ENCODE measurements around the gene TSPYL2.

The TSPYL2 gene

DNA sequence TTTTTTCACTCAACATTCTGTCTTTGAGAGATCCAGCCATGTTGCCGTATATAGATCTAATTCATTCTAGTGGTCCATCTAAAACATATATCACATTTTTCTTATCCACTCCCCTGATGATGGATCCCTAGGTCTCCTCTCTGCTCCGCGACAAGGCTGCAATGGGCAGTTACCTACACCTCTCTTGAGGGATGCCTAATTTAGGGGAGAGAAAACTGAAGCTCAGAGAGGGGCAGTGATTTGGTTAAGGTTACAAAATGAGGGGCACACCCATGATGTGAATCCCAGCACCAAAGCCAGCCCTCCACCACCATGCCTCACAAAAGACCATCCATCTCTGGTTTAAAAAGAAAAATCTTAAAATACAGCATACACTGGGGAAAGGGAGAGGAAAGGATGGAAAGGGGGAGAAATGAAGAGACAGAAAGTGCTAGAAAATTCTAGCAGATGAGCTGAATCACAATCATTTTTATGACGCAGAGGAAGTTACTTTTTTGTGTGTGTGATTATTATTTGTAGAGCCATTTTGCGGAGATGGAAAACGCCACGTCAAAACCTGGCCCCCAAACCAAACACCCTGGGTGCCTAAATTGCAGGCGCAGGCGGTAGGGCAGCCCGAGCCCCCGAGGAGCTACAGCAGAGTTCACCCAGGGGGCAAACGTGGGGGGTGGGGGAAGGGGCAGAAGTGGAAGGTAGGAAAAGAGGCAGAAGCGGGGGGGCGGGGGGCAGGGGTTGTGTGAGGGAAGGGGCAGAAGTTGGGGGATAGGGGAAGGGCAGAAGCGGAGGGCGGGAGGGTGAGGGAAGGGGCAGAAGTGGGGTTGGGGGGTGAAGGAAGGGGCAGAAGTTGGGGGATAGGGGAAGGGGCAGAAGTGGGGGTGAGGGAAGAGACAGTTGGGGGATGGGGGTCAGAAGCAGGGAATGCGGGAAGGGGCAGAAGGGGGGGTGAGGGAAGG, 1.3 kb upstream of the TSPYL2 start:
- DNase-seq = peak in 1 of 3 experiments; percentile 39

DNA sequence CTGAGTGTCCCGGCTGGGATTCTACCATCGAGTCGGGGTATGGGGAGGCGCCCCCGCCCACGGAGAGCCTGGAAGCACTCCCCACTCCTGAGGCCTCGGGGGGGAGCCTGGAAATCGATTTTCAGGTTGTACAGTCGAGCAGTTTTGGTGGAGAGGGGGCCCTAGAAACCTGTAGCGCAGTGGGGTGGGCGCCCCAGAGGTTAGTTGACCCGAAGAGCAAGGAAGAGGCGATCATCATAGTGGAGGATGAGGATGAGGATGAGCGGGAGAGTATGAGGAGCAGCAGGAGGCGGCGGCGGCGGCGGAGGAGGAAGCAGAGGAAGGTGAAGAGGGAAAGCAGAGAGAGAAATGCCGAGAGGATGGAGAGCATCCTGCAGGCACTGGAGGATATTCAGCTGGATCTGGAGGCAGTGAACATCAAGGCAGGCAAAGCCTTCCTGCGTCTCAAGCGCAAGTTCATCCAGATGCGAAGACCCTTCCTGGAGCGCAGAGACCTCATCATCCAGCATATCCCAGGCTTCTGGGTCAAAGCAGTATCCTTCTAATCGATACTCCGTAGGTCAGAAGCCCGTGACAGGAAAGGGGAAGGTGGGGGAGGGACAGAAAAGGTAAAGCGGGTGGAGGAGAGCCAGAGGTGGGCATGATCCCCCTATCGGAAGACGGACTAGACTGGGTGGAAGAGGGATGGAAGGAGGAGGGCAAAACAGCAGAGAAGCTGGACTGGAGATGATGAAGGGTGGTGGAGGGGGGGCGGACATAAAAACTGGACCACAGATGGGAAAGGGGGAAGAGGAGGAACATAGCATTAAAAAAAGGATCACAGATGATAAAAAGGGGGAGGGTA, 828 bp downstream of the TSPYL2 start:
- DNase-seq = no peak

DNA sequence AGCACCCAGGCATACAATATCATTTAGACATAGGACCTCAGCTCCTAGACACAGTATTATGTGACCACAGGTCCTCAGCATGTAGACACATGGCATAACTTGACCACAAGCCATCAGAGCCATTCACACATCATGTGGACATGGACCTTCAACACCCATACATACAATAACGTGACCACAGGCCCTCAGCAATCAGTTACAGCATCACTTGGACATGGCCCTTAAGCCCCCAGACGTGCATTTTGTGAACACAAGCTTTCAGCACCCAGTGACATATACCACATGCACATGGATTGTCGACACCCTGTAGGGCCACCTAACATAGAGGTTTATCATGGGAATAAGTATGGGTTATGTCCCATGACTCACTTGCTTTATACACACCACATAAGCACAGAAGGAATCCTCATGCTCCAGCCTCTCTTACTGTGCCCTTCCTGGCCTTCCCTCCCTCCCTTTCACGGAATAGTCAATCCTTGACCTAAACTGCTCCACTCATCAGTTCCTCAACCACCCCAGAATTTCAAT, 1.9 kb downstream of the TSPYL2 start:
- no peak for DNase-seq

DNA sequence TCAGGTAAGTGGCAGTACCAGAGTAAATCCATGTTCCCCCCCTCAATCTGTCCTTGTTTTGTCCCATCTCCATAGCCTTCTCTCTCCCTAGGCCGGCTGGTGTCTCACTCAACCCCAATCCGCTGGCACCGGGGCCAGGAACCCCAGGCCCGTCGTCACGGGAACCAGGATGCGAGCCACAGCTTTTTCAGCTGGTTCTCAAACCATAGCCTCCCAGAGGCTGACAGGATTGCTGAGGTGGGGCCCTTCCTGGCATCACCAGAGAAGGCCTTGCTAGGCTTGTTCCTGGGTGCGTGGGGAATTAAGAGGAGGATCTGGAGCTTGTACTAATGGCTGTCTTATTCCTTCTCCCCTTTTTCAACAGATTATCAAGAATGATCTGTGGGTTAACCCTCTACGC, 2.7 kb downstream of the TSPYL2 start:
- no peak for DNase-seq

DNA sequence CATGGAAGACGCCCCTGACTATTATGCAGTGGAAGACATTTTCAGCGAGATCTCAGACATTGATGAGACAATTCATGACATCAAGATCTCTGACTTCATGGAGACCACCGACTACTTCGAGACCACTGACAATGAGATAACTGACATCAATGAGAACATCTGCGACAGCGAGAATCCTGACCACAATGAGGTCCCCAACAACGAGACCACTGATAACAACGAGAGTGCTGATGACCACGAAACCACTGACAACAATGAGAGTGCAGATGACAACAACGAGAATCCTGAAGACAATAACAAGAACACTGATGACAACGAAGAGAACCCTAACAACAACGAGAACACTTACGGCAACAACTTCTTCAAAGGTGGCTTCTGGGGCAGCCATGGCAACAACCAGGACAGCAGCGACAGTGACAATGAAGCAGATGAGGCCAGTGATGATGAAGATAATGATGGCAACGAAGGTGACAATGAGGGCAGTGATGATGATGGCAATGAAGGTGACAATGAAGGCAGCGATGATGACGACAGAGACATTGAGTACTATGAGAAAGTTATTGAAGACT, 3.6 kb downstream of the TSPYL2 start:
- DNase-seq = no peak

DNA sequence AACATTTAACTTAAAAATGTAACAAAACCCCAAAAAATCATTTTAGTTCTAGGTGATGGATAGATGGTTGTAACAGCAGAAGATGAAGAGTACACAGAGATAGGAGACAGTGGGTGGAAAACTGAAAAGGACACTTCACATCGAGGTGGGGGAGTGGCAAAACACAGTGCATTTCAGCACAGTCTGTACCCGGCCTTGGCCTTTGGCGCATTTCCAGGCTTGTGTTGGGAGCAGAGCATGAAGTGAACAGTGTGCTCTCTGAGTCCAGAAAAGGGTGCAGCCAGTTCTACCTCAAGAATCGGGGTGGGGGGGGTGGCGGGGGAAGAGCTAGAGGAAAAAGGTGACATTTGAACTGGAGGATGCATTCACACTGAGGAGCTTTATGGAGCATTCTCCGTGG, 4.3 kb downstream of the TSPYL2 start:
- no peak for DNase-seq

DNA sequence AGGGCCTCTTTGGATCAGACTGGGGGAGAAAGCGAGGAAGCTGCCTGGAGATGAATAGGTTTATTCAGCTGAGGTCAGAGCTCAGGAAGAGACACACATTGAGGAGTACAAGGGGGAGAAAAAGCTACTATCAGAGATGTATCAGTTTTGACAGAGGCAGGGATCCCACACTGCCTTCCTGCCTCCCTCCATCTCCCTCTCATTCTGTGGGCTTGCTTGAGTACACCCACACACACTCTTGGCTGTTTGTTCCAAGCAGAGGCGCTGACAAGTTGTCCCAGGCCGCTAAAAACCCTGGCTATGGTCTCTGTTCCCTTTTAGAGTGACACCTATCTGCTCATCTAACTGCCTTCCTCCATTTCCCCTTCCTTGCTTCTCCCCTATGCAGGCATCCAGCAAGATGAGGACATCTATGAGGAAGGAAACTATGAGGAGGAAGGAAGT, 5.2 kb downstream of the TSPYL2 start:
- DNase-seq = no peak

DNA sequence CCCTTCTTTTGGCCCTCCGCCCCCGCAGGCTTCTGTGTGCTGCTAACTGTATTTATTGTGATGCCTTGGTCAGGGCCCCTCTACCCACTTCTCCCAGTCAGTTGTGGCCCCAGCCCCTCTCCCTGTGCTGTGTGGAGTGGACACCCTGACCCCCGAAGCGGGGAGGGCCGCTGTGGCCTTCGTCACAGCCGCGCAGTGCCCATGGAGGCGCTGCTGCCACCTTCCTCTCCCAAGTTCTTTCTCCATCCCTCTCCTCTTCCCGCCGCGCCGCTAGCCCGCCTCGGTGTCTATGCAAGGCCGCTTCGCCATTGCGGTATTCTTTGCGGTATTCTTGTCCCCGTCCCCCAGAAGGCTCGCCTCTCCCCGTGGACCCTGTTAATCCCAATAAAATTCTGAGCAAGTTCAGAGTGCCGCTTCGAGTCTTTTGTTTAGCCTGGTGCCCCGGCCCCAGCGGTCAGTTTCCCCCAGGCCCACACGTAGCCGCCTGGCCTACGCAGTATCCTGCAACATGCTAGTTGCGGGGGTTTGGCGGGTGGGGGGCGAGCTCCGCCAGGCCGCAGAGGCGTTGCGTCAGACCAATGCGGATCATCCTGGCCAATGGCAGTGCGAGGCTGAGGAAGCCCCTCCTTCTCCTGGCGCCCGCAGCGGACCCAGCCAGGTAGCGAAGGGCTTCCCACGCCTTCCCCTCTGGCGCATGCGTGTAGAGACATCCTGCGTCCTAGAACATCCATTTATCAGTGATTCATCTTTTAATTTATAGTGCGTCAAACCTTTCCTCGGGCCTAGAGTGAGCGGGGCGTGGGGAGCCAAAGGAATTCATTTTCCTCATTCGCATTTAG, 6.2 kb downstream of the TSPYL2 start:
- peak; percentile 53 to 87 (median 71) for DNase-seq

DNA sequence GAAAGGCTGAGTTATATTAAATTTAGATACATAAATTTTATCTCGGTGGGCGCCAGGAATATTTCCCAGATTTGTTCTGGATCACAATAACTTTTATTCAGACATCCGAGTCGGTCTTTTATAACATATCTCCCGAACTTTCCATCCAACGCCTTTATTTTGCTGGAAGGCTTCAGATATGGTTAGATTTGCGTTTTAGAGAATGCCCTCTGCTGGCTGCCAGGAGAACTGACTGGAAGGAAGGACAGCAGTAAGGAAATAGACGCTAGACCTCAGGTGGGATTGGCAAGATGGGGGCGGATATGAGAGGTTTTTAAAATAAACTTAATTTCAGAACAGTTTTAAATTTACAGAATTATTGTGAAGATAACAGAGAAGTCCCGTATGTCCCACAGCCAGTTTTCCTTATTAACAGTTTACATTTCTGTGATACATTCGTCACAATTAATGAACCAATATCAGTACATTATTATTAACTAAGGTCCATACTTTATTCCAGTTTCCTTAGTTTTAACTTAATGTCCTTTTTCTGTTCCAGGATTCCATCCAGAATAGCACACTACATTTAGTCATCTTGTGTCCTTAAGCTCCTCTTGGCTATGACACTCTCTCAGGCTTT, 7.2 kb downstream of the TSPYL2 start:
- DNase-seq = peak; percentile 36 to 75 (median 44)

DNA sequence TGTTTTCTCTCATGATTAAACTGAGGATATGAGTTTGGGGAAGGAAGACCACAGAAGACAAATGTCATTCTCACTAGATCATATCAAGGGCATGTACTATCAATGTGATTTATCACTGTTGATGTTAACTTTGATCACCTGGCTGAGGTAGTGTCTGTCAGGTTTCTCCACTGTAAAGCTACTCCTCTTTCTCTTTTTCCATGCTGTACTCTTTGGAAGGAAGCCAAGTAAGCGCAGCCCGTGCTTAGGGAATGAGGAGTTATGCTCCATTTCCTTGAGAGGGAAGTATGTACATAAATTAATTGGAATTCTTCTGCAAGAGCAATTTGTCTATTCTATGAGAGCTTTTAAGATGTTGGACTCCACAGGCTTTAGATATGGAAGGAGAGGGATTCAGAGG, 7.8 kb downstream of the TSPYL2 start:
- peak in 1 of 3 experiments; percentile 16 for DNase-seq

DNA sequence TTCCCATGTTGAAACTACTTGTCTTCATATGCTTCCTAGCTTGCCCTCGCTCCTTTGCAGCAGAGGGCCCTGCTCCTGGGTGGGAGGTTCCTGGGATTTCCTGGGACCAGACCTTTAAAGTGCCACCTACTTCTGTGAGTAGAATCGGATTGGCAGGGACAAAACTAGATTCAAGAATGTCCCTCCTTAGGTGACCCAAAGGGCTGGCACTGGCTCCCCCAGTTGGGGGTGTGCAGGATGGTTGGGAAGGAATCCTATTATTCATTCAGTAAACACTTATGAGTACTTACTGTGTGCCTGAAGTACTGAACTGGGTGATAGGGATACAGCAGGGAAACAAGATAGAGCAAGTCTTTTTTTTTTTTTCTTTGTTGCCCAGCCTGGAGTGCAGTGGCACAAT, 9.2 kb downstream of the TSPYL2 start:
- DNase-seq = no peak

DNA sequence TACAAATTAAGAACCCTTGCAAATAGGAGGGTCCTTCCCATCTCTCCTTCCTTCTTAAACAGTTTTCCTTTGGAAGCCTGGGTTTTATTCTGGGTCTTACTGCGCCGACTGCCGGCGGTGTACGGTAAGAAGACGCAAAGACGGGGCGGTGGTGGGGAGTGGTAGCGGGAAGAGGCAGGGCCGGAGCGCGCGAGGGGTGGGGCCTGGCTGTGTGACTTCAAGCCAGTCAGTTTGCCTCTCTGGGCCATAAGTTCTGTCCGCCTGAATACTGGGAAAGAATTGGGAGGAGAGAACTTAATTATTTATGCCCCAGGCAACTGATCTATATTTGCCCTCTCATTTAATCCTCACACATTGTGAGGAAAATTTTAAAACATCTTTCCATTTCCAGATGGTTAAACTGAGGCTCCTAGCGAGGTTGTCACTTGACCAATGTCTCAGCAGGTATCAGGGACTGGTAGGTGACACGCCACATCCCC, 11.0 kb downstream of the TSPYL2 start:
- DNase-seq = peak; percentile 28 to 88 (median 79)

DNA sequence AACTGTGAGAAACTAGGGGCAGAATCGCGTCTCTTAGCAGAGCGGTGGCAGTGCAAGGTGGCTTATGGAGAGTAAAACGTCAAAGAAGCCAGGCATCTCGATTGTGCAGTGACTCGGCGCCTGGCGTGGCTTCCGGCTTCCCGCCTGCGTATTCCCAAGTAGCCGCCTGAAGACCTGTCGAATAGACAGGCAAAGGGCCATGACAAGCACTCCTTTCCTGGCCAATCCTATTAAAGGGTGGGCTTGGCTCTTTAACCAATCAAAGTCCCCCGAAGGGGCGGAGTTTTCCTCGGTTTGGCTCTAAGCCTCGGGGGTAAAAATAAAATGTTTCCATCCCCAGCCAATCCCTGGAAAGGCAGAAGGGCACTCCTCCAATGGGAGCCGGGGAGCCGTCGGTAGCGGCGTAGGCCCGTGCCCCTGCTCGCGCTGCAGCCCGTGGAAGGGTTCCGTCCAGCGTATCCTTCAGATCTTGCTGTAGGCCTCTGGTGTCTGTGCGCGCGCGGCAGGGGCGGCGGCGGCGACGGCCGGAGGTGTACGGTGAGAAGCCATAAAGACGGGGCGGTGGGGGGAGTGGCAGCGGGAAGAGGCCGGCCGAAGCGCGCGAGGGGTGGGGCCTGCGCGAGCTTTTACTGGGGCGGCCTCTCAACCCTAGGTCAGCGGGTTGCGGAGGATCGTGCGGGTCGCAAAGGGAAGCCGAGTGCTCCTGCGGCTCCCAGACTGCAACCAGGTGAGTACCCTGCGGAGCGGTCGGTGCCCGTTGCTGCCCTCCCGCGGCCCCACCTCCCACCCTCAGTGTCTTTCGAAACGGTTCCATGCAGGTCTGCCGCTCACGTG, 11.8 kb downstream of the TSPYL2 start, which contains the start of gene KANTR:
TSS of gene KANTR (plus strand) at position 395 of the 834 bp plus-strand sequence. CDS start 30,131 bp downstream, outside the sequence.
- peak; percentile 90 to 98 (median 94) for DNase-seq

DNA sequence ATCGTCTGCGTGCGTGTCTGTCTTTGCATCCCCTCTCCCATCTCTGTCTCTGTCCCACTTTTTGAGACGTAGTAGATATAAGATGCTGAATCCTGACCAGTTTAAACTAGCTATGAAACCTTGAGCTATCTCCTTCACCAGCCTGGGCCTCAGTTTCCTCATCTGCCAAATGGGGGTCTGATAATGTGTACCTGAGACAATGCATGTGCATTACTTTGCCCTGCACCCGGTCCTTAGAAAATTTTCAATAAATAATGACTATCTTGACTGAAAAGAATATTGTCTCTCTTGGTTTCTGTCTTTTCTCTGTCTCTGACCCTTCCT, 12.4 kb downstream of the TSPYL2 start:
- no peak for DNase-seq

DNA sequence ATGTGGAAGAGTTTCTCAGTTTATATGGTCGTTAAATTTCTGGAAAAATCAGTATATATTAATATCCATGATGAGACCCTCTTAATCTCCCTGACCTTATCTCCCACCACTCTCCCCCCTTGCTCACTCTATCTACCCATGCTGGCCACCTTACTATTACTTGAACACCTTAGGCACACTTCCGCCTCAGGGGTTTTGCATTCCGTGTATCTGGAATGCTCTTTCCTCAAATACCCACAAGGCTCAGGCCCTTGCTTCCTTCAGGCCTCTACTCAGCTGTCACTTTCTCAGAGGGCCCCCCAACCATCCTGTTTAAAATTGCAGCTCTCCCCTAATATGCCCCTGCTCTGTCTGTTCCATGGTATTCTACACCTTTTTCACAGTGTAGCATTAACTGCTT, 13.6 kb downstream of the TSPYL2 start:
- DNase-seq = no peak

DNA sequence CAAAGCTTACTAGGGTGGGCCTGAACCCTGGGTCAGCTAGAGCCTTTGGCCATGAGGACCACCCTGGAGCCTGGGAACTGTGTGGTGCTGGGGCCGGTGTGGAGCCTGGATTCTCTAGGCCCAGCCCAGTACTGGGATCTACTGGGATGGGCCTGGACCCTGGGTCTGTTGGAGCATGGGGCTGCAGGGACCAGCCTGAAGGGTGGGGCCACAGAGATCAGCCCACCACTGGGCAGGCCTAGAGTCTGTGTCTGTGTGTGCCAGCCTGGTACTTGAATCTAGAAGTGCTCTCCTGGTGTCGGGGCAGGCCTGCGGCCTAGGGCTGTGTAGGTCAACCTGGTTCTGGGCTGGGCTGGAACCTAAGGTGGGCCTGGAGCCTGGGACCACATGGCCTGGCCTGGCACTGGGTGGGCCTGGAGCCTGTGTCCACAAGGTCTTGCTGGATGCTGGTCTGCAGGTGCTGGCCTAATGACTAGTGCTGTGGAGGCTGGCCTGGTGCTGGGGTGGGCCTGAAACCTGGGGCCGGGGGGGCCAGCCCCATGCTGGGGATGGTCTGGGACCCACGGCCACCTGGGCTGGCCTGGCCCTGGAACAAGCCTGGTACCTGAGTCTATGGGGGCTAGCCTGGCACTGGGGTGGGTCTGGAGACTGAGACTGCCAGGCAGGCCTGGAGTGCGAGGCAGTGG, 32.8 kb downstream of the TSPYL2 start:
- no peak for DNase-seq

DNA sequence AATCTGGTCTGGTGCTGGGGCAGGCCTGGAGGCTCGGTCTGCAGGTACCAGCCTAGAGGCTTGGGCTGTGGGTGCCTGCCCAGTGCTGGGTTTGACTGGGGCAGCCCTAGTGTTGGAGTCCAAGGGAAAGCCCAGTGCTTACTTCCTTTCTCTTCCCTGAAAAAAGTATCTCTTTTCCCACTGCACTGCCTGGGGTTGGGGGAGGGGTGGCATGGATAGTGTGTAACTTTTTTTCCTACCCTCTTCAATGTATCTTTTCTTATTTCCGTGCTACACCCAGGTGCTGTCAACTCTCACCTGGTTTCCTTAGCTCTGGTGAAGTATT, 33.3 kb downstream of the TSPYL2 start:
- no peak for DNase-seq

DNA sequence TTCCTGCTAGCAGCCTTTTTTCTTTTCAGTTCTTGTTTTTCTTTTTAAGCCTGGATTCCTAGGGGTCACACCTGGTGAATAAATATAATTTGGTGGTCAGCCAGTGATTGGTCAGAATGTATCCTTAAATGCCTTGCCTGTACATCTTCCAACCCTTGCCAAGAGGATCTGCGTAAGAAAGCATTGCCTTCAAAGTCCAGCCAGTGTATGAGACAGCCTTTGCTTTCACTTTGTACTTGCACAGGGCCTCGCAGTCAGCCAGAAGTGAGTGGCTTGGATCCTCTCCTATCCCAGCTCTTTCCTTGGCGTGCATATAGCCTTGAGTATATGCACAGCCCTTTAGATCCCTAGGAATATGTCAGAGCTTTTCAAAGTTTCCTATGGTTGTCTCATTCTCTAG, 33.9 kb downstream of the TSPYL2 start:
- no peak for DNase-seq

DNA sequence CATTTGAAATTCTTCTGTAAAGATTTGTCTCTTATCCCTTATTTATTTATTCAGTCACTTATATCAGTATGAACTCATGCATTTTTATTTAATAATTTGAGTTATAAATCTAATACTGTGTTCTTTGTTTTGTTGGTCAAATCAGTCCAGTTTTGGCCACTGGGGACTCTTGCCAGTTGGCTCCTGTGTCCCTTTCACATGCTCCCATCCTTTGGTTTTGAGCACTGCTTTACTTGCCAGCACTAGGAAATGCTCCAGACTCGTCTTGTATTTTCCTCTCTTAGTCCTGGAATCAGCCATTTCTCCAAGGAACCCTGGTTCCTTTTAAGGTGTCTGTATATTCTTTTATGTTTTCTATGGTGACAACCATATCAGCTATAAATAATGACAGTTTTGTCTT, 39.8 kb downstream of the TSPYL2 start:
- DNase-seq = no peak

DNA sequence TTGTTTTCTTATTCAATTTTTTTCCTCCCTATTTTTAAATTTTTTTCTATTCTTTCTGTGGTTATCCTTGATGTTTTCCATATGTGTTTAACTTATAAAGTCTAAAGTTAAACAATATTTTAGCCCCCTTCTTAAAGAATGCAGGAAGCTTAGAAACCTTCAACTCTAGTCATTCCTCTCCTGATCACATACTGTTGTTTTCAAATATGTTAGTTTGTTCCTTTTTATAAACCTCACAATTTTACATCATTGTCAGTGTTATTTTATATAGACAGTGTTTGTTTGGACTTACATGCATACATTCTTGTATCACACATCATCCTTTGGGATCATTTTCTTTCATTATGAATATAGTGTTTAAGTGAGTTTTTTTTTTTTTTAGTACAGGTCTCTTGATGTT, 43.3 kb downstream of the TSPYL2 start:
- DNase-seq = no peak

All from NCI-H1417 (cell line).